SK-N-SH treated with all-trans-retinoic acid at 6 μM for 48 hours (cell line): ENCODE measurements around the gene DGKZ.
A peak's percentile ranks its signal among the peaks of the same experiment; 100 is the strongest.

ENCODE experiments used
- ATAC-seq: fragments of 200-7000 bp; cut with Tn5 transposase; 3 replicates; pipeline ENCODE4 v1.9.1; 2020; ENCODE audit warnings: mild to moderate bottlenecking, moderate library complexity
- ARNTL ChIP-seq: fragments of 450-650 bp; formaldehyde crosslinking; IDR thresholded peaks from 2 replicates; pipeline ENCODE4 v1.5.0; 2020; ENCODE audit warnings: low read depth, mild to moderate bottlenecking, moderate library complexity, borderline replicate concordance
- BACH2 ChIP-seq: fragments of 250-450 bp; sonication (Bioruptor Pico); IDR thresholded peaks from 2 replicates; pipeline ENCODE4 v1.9.0; 2021; ENCODE audit warnings: mild to moderate bottlenecking, borderline replicate concordance
- CSDC2 ChIP-seq: fragments of 250-450 bp; sonication (Bioruptor Pico); IDR thresholded peaks from 2 replicates; pipeline ENCODE4 v1.5.0; 2020; ENCODE audit warnings: mild to moderate bottlenecking, moderate library complexity
- ESRRG ChIP-seq: fragments of 250-450 bp; sonication (Bioruptor Pico); IDR thresholded peaks from 2 replicates; pipeline ENCODE4 v1.6.1; 2021; ENCODE audit warnings: mild to moderate bottlenecking
- ISL1 ChIP-seq: fragments of 250-450 bp; sonication (Bioruptor Pico); IDR thresholded peaks from 2 replicates; pipeline ENCODE4 v2.1.2; 2022; ENCODE audit warnings: mild to moderate bottlenecking, moderate library complexity
- OSR1 ChIP-seq: fragments of 250-450 bp; sonication (Bioruptor Pico); IDR thresholded peaks from 2 replicates; pipeline ENCODE4 v1.8.0; 2022; ENCODE audit warnings: moderate library complexity, mild to moderate bottlenecking, inconsistent platforms
- PATZ1 ChIP-seq: fragments of 250-450 bp; sonication (Bioruptor Pico); IDR thresholded peaks from 2 replicates; pipeline ENCODE4 v1.8.0; 2020; ENCODE audit warnings: mild to moderate bottlenecking, moderate library complexity, borderline replicate concordance
- PPARA ChIP-seq: fragments of 250-450 bp; sonication (Bioruptor Pico); IDR thresholded peaks from 2 replicates; pipeline ENCODE4 v1.5.0; 2020; ENCODE audit warnings: mild to moderate bottlenecking, borderline replicate concordance
- RARB ChIP-seq: fragments of 250-450 bp; sonication (Bioruptor Pico); IDR thresholded peaks from 2 replicates; pipeline ENCODE4 v1.8.0; 2021; ENCODE audit warnings: mild to moderate bottlenecking, moderate library complexity
- SNAI2 ChIP-seq: fragments of 250-450 bp; sonication (Bioruptor Pico); IDR thresholded peaks from 2 replicates; pipeline ENCODE4 v1.5.0; 2020; ENCODE audit warnings: mild to moderate bottlenecking, moderate library complexity
- TCF4 ChIP-seq: fragments of 250-450 bp; sonication (Bioruptor Pico); IDR thresholded peaks from 2 replicates; pipeline ENCODE4 v1.8.0; 2021; ENCODE audit warnings: mild to moderate bottlenecking, moderate library complexity, borderline replicate concordance
- TOX ChIP-seq: fragments of 250-450 bp; sonication (Bioruptor Pico); IDR thresholded peaks from 2 replicates; pipeline ENCODE4 v1.8.0; 2021; ENCODE audit warnings: mild to moderate bottlenecking, moderate library complexity, borderline replicate concordance
- ZC3H10 ChIP-seq: fragments of 250-450 bp; sonication (Bioruptor Pico); IDR thresholded peaks from 2 replicates; pipeline ENCODE4 v1.5.1; 2021; ENCODE audit warnings: mild to moderate bottlenecking, moderate library complexity
- ZFP3 ChIP-seq: fragments of 250-450 bp; sonication (Bioruptor Pico); IDR thresholded peaks from 2 replicates; pipeline ENCODE4 v1.5.0; 2020; ENCODE audit warnings: mild to moderate bottlenecking, moderate library complexity
- ZFP30 ChIP-seq: fragments of 450-650 bp; formaldehyde crosslinking; IDR thresholded peaks from 2 replicates; pipeline ENCODE4 v1.5.0; 2022; ENCODE audit warnings: mild to moderate bottlenecking, moderate library complexity
- ZNF565 ChIP-seq: fragments of 450-650 bp; formaldehyde crosslinking; conservative IDR thresholded peaks from 2 replicates; pipeline ENCODE4 v1.5.0; 2020; ENCODE audit warnings: low read depth, mild to moderate bottlenecking, moderate library complexity
- ZNF70 ChIP-seq: fragments of 450-650 bp; formaldehyde crosslinking; IDR thresholded peaks from 2 replicates; pipeline ENCODE4 v1.5.0; 2020; ENCODE audit warnings: mild to moderate bottlenecking, moderate library complexity
- ZNF8 ChIP-seq: fragments of 450-650 bp; formaldehyde crosslinking; IDR thresholded peaks from 2 replicates; pipeline ENCODE4 v1.5.0; 2020; ENCODE audit warnings: mild to moderate bottlenecking, moderate library complexity
- TF ChIP-seq, protein P1 (sequence below): fragments of 250-450 bp; sonication (Bioruptor Pico); IDR thresholded peaks from 2 replicates; pipeline ENCODE4 v1.5.1; 2021; ENCODE audit warnings: mild to moderate bottlenecking, moderate library complexity
- TF ChIP-seq, protein P2 (sequence below): fragments of 250-450 bp; sonication (Bioruptor Pico); IDR thresholded peaks from 2 replicates; pipeline ENCODE4 v1.5.0; 2020; ENCODE audit warnings: mild to moderate bottlenecking, moderate library complexity

DGKZ gene

DNA sequence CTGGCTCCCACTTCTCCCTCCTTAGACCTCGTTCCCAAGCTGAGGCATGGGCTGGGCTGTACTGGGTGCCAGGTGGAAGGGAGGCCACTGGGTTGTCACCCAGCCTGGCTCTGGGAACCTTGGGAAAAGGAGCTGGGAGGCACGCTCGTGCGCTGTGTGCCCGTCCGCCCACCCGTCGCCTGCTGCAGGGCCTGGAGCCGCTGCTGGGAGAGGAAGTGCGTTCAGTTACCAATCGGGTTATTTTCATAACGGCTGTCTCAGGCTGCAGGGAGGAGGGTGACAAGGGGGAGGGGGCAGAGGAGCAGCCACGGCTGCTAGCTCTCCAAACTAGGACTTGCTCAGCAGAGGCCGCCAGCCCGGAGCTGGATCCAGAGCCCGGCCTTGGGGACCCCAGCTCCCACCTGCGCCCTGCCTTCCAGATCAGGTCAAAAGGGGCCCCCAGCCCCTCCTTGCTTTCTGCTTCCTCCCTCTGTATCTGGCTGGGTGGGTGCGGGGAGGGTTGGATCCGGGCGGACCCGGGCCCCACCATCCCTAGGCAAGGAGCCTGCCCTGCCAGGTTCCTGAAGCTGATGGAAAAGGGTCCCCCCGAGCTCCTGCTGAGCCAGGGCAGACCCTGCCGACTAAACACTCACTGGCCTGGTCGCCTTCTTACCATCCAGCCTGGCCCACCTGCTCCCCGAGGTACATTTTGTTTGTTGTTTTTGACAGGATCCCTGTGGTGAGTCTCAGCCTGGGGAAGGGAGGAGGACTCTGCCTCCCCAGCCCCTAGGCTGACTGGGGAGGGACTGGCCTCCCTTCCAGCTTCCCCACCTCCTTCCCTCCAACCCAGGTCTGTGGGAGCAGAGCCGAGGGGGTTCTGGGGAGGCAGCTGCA is 14.3 kb downstream of the DGKZ start:
- peak; percentile 47 for ATAC-seq
- no peak for TF ChIP-seq ISL1
- TF ChIP-seq BACH2: no peak
- 0 out of 2 replicates have a peak, but pooled peaks have one; percentile 26 for TF ChIP-seq ZFP3 (CRISPR knock-in tag)
- no peak for TF ChIP-seq SNAI2 (CRISPR knock-in tag)

GRCh38 chr11:46362156-46363030 is 15.1 kb downstream of the DGKZ start:
- ATAC-seq: no peak
- TF ChIP-seq ZFP3 (CRISPR knock-in tag) (0 out of 2 replicates have a peak, but pooled peaks have one; percentile 11), ZC3H10 (CRISPR knock-in tag) (no peak), ZNF70 (CRISPR knock-in tag) (no peak)

- ATAC-seq: peak; percentile 75
- TF ChIP-seq TOX (CRISPR knock-in tag) (no peak), PPARA (no peak), CSDC2 (CRISPR knock-in tag) (0 out of 2 replicates have a peak, but pooled peaks have one; percentile 40), SNAI2 (CRISPR knock-in tag) (no peak)
Measured at GRCh38 chr11:46363031-46363407, 15.8 kb downstream of the DGKZ start.

GRCh38 chr11:46363455-46364005 is 16.3 kb downstream of the DGKZ start:
- ATAC-seq: peak; percentile 66

GRCh38 chr11:46364056-46364455 is 16.8 kb downstream of the DGKZ start:
- ATAC-seq: no peak
- TF ChIP-seq ZNF70 (CRISPR knock-in tag) (no peak), SNAI2 (CRISPR knock-in tag) (no peak), RARB (CRISPR knock-in tag) (no peak), ZFP3 (CRISPR knock-in tag) (no peak), BACH2 (no peak), ZFP30 (CRISPR knock-in tag) (no peak), ISL1 (no peak), ZC3H10 (CRISPR knock-in tag) (no peak), OSR1 (CRISPR knock-in tag) (no peak), TOX (CRISPR knock-in tag) (no peak), PATZ1 (no peak), ZNF8 (CRISPR knock-in tag) (no peak)
- TF ChIP-seq, protein P1, sequence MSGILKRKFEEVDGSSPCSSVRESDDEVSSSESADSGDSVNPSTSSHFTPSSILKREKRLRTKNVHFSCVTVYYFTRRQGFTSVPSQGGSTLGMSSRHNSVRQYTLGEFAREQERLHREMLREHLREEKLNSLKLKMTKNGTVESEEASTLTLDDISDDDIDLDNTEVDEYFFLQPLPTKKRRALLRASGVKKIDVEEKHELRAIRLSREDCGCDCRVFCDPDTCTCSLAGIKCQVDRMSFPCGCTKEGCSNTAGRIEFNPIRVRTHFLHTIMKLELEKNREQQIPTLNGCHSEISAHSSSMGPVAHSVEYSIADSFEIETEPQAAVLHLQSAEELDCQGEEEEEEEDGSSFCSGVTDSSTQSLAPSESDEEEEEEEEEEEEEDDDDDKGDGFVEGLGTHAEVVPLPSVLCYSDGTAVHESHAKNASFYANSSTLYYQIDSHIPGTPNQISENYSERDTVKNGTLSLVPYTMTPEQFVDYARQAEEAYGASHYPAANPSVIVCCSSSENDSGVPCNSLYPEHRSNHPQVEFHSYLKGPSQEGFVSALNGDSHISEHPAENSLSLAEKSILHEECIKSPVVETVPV (CRISPR knock-in tag): no peak

More at GRCh38 chr11:46363455-46364005, 16.3 kb downstream of the DGKZ start:
- no peak for TF ChIP-seq ARNTL
- no peak for TF ChIP-seq CSDC2 (CRISPR knock-in tag)
- no peak for TF ChIP-seq ISL1
- no peak; the same call in 1 of the 2 replicates for TF ChIP-seq TCF4 (CRISPR knock-in tag)
- TF ChIP-seq SNAI2 (CRISPR knock-in tag): no peak
- TF ChIP-seq, protein P2, sequence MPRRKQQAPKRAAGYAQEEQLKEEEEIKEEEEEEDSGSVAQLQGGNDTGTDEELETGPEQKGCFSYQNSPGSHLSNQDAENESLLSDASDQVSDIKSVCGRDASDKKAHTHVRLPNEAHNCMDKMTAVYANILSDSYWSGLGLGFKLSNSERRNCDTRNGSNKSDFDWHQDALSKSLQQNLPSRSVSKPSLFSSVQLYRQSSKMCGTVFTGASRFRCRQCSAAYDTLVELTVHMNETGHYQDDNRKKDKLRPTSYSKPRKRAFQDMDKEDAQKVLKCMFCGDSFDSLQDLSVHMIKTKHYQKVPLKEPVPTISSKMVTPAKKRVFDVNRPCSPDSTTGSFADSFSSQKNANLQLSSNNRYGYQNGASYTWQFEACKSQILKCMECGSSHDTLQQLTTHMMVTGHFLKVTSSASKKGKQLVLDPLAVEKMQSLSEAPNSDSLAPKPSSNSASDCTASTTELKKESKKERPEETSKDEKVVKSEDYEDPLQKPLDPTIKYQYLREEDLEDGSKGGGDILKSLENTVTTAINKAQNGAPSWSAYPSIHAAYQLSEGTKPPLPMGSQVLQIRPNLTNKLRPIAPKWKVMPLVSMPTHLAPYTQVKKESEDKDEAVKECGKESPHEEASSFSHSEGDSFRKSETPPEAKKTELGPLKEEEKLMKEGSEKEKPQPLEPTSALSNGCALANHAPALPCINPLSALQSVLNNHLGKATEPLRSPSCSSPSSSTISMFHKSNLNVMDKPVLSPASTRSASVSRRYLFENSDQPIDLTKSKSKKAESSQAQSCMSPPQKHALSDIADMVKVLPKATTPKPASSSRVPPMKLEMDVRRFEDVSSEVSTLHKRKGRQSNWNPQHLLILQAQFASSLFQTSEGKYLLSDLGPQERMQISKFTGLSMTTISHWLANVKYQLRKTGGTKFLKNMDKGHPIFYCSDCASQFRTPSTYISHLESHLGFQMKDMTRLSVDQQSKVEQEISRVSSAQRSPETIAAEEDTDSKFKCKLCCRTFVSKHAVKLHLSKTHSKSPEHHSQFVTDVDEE (CRISPR knock-in tag): no peak
- no peak for TF ChIP-seq ESRRG (CRISPR knock-in tag)
- no peak for TF ChIP-seq RARB (CRISPR knock-in tag)
- TF ChIP-seq ZNF565 (CRISPR knock-in tag): no peak
- TF ChIP-seq PATZ1: no peak
- TF ChIP-seq ZFP30 (CRISPR knock-in tag): no peak
- no peak for TF ChIP-seq ZFP3 (CRISPR knock-in tag)
- no peak for TF ChIP-seq ZNF8 (CRISPR knock-in tag)
- TF ChIP-seq PPARA: no peak
- TF ChIP-seq, all 23 proteins: peak for 0
